CD14-positive monocyte (primary cell): ENCODE measurements around the gene FLOT1. TPM values are rescaled to one million over a fixed set of nuclear protein-coding genes. Genes with fewer than 3 reads are reported as not detected.

Experiments used
- DNase-seq, 3 donors: peaks; one replicate each; pipeline ENCODE4 v3.0.0-alpha.2; 2011 to 2022
- H2AFZ ChIP-seq: 2 replicates; pipeline ENCODE4 v1.6.0; 2012; ENCODE audit warnings: mild to moderate bottlenecking, low read depth, low read length, inconsistent platforms; ENCODE audit not compliant: insufficient read depth, poor library complexity, severe bottlenecking
- H3K27ac ChIP-seq, 2 donors: 1 replicate in 1 of 2; 2 replicates in 1 of 2; pipeline ENCODE4 v1.5.1; 2012 to 2013; ENCODE audit warnings: low read length in 2 of 2, control low read depth in 1 of 2, inconsistent platforms in 1 of 2, low read depth in 1 of 2, mild to moderate bottlenecking in 1 of 2
- H3K27me3 ChIP-seq, 2 donors: one replicate each; pipeline versions ENCODE4 v1.6.0 to v1.6.1; 2011 to 2013; ENCODE audit warnings: low read length in 2 of 2; ENCODE audit not compliant: control insufficient read depth in 2 of 2, insufficient read depth in 2 of 2
- H3K36me3 ChIP-seq, 2 donors: replicated peaks in 1 of 2; 1 replicate in 1 of 2; 2 replicates in 1 of 2; pipeline versions ENCODE4 v1.5.1 to v1.6.1; 2012 to 2013; ENCODE audit warnings: low read length in 2 of 2, control low read depth in 1 of 2, inconsistent platforms in 1 of 2, mild to moderate bottlenecking in 1 of 2; ENCODE audit not compliant: insufficient read depth in 2 of 2, control insufficient read depth in 1 of 2
- H3K4me1 ChIP-seq, 2 donors: 1 replicate in 1 of 2; 2 replicates in 1 of 2; pipeline versions ENCODE4 v1.5.1 to v1.6.1; 2012 to 2013; ENCODE audit warnings: low read length in 2 of 2, control low read depth in 1 of 2, inconsistent platforms in 1 of 2, mild to moderate bottlenecking in 1 of 2, moderate library complexity in 1 of 2; ENCODE audit not compliant: insufficient read depth in 2 of 2, control insufficient read depth in 1 of 2
- H3K4me2 ChIP-seq: replicated peaks from 2 replicates; pipeline ENCODE3; 2012; ENCODE audit warnings: low read length, moderate library complexity, mild to moderate bottlenecking; ENCODE audit not compliant: poor library complexity, severe bottlenecking; ENCODE audit errors: extremely low read depth
- H3K4me3 ChIP-seq, 3 experiments: fragments of 200-600 bp in 1 of 3; sonication (generic) in 1 of 3; replicated peaks in 1 of 3; 1 replicate in 2 of 3; 2 replicates in 1 of 3; pipeline ENCODE4 v1.5.1; 2011 to 2013; ENCODE audit warnings: low read length in 3 of 3, mild to moderate bottlenecking in 3 of 3, control low read depth in 2 of 3, low read depth in 2 of 3, inconsistent platforms in 1 of 3, moderate library complexity in 1 of 3
- H3K79me2 ChIP-seq: 2 replicates; pipeline ENCODE4 v1.6.0; 2012; ENCODE audit warnings: mild to moderate bottlenecking, control low read depth, inconsistent platforms, low read length, moderate library complexity; ENCODE audit not compliant: insufficient read depth
- H3K9ac ChIP-seq: 2 replicates; pipeline ENCODE4 v1.6.0; 2017; ENCODE audit warnings: low read length, mild to moderate bottlenecking; ENCODE audit not compliant: insufficient read depth, poor library complexity, severe bottlenecking
- H3K9me3 ChIP-seq, 2 donors: replicated peaks in 1 of 2; 1 replicate in 1 of 2; 2 replicates in 1 of 2; pipeline versions ENCODE4 v1.5.1 to v1.6.1; 2012 to 2013; ENCODE audit warnings: low read length in 2 of 2, control low read depth in 1 of 2; ENCODE audit not compliant: control insufficient read depth in 1 of 2, insufficient read depth in 1 of 2
- H4K20me1 ChIP-seq: 2 replicates; pipeline ENCODE4 v1.6.0; 2012; ENCODE audit warnings: mild to moderate bottlenecking, low read length, control low read depth, moderate library complexity; ENCODE audit not compliant: insufficient read depth
- H3K27ac Mint-ChIP-seq, 7 donors: one replicate each; pipeline ENCODE4 v1.8.0; 2020; ENCODE audit warnings: mild to moderate bottlenecking in 7 of 7, mixed read lengths in 7 of 7, moderate library complexity in 6 of 7, inconsistent platforms in 2 of 7
- H3K27me3 Mint-ChIP-seq, 3 donors: one replicate each; pipeline ENCODE4 v1.8.0; 2021 to 2022; ENCODE audit warnings: low read depth in 3 of 3, mild to moderate bottlenecking in 3 of 3, mixed read lengths in 3 of 3, moderate library complexity in 3 of 3, inconsistent platforms in 1 of 3
- H3K36me3 Mint-ChIP-seq, 2 donors: one replicate each; pipeline ENCODE4 v1.8.0; 2020; ENCODE audit warnings: mixed read lengths in 2 of 2, inconsistent platforms in 1 of 2, mild to moderate bottlenecking in 1 of 2
- H3K4me1 Mint-ChIP-seq: one replicate; pipeline ENCODE4 v1.8.0; 2020; ENCODE audit warnings: mild to moderate bottlenecking, mixed read lengths
- H3K4me3 Mint-ChIP-seq, 2 donors: one replicate each; pipeline ENCODE4 v1.8.0; 2020; ENCODE audit warnings: mild to moderate bottlenecking in 2 of 2, mixed read lengths in 2 of 2, moderate library complexity in 1 of 2
- H3K9me3 Mint-ChIP-seq, 7 donors: one replicate each; pipeline ENCODE4 v1.8.0; 2020 to 2022; ENCODE audit warnings: mixed read lengths in 7 of 7, mild to moderate bottlenecking in 6 of 7, moderate library complexity in 6 of 7, inconsistent platforms in 2 of 7
- WGBS: methylation state at CpG from one replicate; pipeline ENCODE4 v1.1.5; 2013; ENCODE audit warnings: missing lambda C conversion rate; ENCODE audit not compliant: insufficient coverage; 5-methylcytosine and 5-hydroxymethylcytosine counted together
- intact Hi-C, 2 donors: fragments of 100-400 bp; cut with micrococcal nuclease; formaldehyde crosslinking; loops; one replicate each; pipeline versions ENCODE4 v1.15.0 to v1.15.1; 2023
- polyA plus RNA-seq, 3 donors: library from polyadenylated mRNA; depleted of rRNA in 1 of 3; unstranded in 2 of 3; stranded (reverse) in 1 of 3; fragments of 300-500 nt in 2 of 3; fragments of >200 nt in 1 of 3; fragmentation: Illumina TruSeq in 2 of 3; gene quantifications; 1 replicate in 2 of 3; 2 replicates in 1 of 3; pipeline ENCODE4 v1.2.3, GENCODE V29; 2012 to 2021
- TF ChIP-seq, protein P1 (sequence below): fragments of 200-600 bp; IDR thresholded peaks from one replicate; pipeline ENCODE4 v1.8.0; 2022; ENCODE audit warnings: antibody characterized with exemption, mild to moderate bottlenecking

FLOT1 gene
- polyA plus RNA-seq, 3 donors: 124 to 153 (median 132) TPM

GRCh38 chr6:30738532-30738931, 4.0 kb downstream of the FLOT1 start:
- 92% methylated on average over 5 of the region's 6 CpGs for WGBS
- DNase-seq: no peak
- peaks cover 0 to 3% (median 0%) of the 10 kb centered on the region in 7 donors for H3K9me3 Mint-ChIP-seq

DNA sequence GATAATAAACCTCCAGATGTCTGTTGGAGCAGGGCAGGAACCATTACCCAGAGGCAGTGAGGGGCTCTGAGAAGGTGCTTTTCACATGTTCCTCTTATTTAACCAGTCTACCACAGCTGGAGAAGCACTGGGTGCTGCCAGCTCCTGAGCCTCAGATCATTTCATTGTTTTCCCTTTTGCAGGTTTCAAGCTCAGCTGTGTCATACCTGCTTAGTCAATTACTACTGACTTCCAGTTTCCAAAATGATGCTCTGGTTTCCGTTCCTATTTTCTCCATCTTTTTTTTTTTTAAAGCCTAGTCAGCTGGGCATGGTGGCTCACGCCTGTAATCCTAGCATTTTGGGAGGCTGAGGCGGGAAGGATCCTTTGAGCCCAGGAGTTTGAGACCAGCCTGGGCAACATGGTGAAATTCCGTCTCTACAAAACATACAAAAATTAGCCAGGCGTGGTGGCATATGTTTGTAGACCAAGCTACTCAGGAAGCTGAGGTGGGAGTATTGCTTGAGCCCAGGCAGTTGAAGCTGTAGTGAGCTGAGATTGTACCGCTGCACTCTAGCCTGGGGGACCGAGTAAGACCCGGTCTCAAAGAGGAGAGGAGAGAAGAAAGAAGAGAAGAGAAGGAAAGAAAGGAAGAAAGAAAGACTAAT, 6.7 kb downstream of the FLOT1 start:
- no peak overlapping the region for H2AFZ ChIP-seq
- no peak overlapping the region for H3K4me3 ChIP-seq
- H4K20me1 ChIP-seq: peaks cover 53% of the 10 kb centered on the region
- Mint-ChIP-seq H3K36me3 (peaks cover 64 to 82% of the 10 kb centered on the region in 2 donors), H3K4me3 (peak overlapping the region in 1 of 2 donors; percentile 15), H3K27me3 (peaks cover 0 to 2% (median 0%) of the 10 kb centered on the region in 3 donors), H3K9me3 (peaks cover 0 to 2% (median 0%) of the 10 kb centered on the region in 7 donors), H3K4me1 (peaks cover 48% of the 10 kb centered on the region), H3K27ac (peak overlapping the region in 2 of 7 donors; percentile 71 to 78)
- peaks cover 34 to 51% of the 10 kb centered on the region in 2 donors for H3K4me1 ChIP-seq
- H3K27me3 ChIP-seq: no peaks in the 10 kb centered on the region
- intact Hi-C loops: no loop called here
- 85% methylated on average over 5 of the region's 8 CpGs for WGBS
- H3K4me2 ChIP-seq: no peak overlapping the region
- TF ChIP-seq, protein P1, sequence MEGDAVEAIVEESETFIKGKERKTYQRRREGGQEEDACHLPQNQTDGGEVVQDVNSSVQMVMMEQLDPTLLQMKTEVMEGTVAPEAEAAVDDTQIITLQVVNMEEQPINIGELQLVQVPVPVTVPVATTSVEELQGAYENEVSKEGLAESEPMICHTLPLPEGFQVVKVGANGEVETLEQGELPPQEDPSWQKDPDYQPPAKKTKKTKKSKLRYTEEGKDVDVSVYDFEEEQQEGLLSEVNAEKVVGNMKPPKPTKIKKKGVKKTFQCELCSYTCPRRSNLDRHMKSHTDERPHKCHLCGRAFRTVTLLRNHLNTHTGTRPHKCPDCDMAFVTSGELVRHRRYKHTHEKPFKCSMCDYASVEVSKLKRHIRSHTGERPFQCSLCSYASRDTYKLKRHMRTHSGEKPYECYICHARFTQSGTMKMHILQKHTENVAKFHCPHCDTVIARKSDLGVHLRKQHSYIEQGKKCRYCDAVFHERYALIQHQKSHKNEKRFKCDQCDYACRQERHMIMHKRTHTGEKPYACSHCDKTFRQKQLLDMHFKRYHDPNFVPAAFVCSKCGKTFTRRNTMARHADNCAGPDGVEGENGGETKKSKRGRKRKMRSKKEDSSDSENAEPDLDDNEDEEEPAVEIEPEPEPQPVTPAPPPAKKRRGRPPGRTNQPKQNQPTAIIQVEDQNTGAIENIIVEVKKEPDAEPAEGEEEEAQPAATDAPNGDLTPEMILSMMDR: no peak
- no peak overlapping the region for H3K27ac ChIP-seq
- H3K9ac ChIP-seq: no peak overlapping the region
- no peaks in the 10 kb centered on the region for H3K9me3 ChIP-seq
- H3K79me2 ChIP-seq: peaks cover 9% of the 10 kb centered on the region
- peaks cover 33 to 78% of the 10 kb centered on the region in 2 donors for H3K36me3 ChIP-seq
- DNase-seq: peak in 2 of 3 donors; percentile 64 to 78

More at GRCh38 chr6:30738532-30738931, 4.0 kb downstream of the FLOT1 start:
- peaks cover 56 to 67% of the 10 kb centered on the region in 2 donors for H3K36me3 Mint-ChIP-seq
- TF ChIP-seq, protein P1: no peak
- Histone ChIP-seq H3K4me2 (no peak overlapping the region), H3K27ac (no peak overlapping the region), H3K36me3 (peaks cover 33 to 61% of the 10 kb centered on the region in 2 donors), H3K79me2 (peaks cover 36% of the 10 kb centered on the region), H3K9me3 (no peaks in the 10 kb centered on the region), H2AFZ (no peak overlapping the region), H3K27me3 (no peaks in the 10 kb centered on the region), H3K4me1 (peaks cover 40 to 59% of the 10 kb centered on the region in 2 donors), H3K4me3 (no peak overlapping the region), H4K20me1 (peaks cover 64% of the 10 kb centered on the region), H3K9ac (no peak overlapping the region)
- no peak overlapping the region for H3K27ac Mint-ChIP-seq
- intact Hi-C loops: no loop called here
- peaks cover 58% of the 10 kb centered on the region for H3K4me1 Mint-ChIP-seq
- no peak overlapping the region for H3K4me3 Mint-ChIP-seq
- H3K27me3 Mint-ChIP-seq: peaks cover 0 to 4% (median 0%) of the 10 kb centered on the region in 3 donors
